Breast epithelium (tissue), 3 donors: Measurements from ENCODE around the gene CTNNBL1.

Source experiments
- CTCF ChIP-seq, 3 donors: fragments of 450-650 bp; IDR thresholded peaks; one replicate each; pipeline ENCODE4 v1.5.1; 2016 to 2017; ENCODE audit warnings: antibody characterized with exemption in 3 of 3, mild to moderate bottlenecking in 3 of 3, moderate library complexity in 3 of 3
- POLR2AphosphoS5 ChIP-seq, 3 donors: sonication (generic); formaldehyde crosslinking; IDR thresholded peaks; one replicate each; pipeline ENCODE4 v1.6.1; 2017; ENCODE audit warnings: antibody characterized with exemption in 3 of 3

- TF ChIP-seq POLR2AphosphoS5 (IDR thresholded peaks at IDR 0.05) (no peak), CTCF (IDR thresholded peaks at IDR 0.05) (no peak)
These were observed 80.3 kb downstream of the CTNNBL1 start for GRCh38 chr20:37774156-37774555.
